SK-N-SH (cell line): ENCODE data around the gene PER1. TPM values are rescaled to one million over a fixed set of nuclear protein-coding genes. Genes with fewer than 3 reads are reported as not detected.
A peak's percentile ranks its signal among the peaks of the same experiment; 100 is the strongest.

Experiments
- CTCF ChIA-PET: fragments of 300-600, 350-600 bp; formaldehyde crosslinking; extraction: SDS; loops from one replicate; lab custom pipeline; 2021; lab: Yijun Ruan, JAX
- POLR2A ChIA-PET: fragments of 350-600 bp; sonication (Branson Sonifier 250); formaldehyde crosslinking; extraction: SDS; loops from one replicate; lab custom pipeline; 2020; ENCODE audit warnings: antibody characterized with exemption, inconsistent platforms; lab: Yijun Ruan, JAX
- DNase-seq: peaks from one replicate; pipeline ENCODE4 v3.0.0; 2012
- H2AFZ ChIP-seq: fragments of 200-600 bp; sonication (generic); 2 replicates; pipeline ENCODE4 v1.8.1; 2016; ENCODE audit warnings: antibody characterized with exemption, mild to moderate bottlenecking, low read depth
- H3F3A ChIP-seq: fragments of 200-600 bp; sonication (generic); replicated peaks from 2 replicates; pipeline ENCODE3; 2016; ENCODE audit warnings: antibody characterized with exemption, mild to moderate bottlenecking; ENCODE audit not compliant: insufficient read depth
- H3K27ac ChIP-seq, 2 experiments: fragments of 200-500 bp in 1 of 2; fragments of 200-600 bp in 1 of 2; sonication (Bioruptor generic) in 1 of 2; sonication (generic), shearing (Covaris generic) in 1 of 2; 2 replicates each; pipeline versions ENCODE4 v1.5.1 to v1.6.1; 2014 to 2016; ENCODE audit warnings: low read depth in 2 of 2, inconsistent platforms in 1 of 2, low read length in 1 of 2, mild to moderate bottlenecking in 1 of 2, mixed read lengths in 1 of 2
- H3K27me3 ChIP-seq: fragments of 200-600 bp; sonication (generic), shearing (Covaris generic); 2 replicates; pipeline ENCODE4 v1.6.1; 2016; ENCODE audit warnings: mixed run types; ENCODE audit not compliant: insufficient read depth
- H3K36me3 ChIP-seq, 2 experiments: fragments of 200-500 bp in 1 of 2; fragments of 200-600 bp in 1 of 2; sonication (Bioruptor generic) in 1 of 2; sonication (generic) in 1 of 2; replicated peaks in 1 of 2; 2 replicates each; pipeline versions ENCODE3 to v1.5.1; 2014 to 2016; ENCODE audit warnings: low read length in 1 of 2, mild to moderate bottlenecking in 1 of 2; ENCODE audit not compliant: insufficient read depth in 2 of 2, control insufficient read depth in 1 of 2
- H3K4me1 ChIP-seq, 2 experiments: fragments of 200-500 bp in 1 of 2; fragments of 200-600 bp in 1 of 2; sonication (Bioruptor generic) in 1 of 2; sonication (generic), shearing (Covaris generic) in 1 of 2; 2 replicates each; pipeline versions ENCODE4 v1.5.1 to v1.6.1; 2014 to 2016; ENCODE audit warnings: low read depth in 1 of 2, low read length in 1 of 2, mixed run types in 1 of 2; ENCODE audit not compliant: insufficient read depth in 2 of 2, control insufficient read depth in 1 of 2
- H3K4me2 ChIP-seq: fragments of 200-600 bp; sonication (generic), shearing (Covaris generic); 2 replicates; pipeline ENCODE4 v1.6.1; 2017; ENCODE audit warnings: mixed run types
- H3K4me3 ChIP-seq, 2 experiments: fragments of 200-500 bp in 1 of 2; fragments of 200-600 bp in 1 of 2; sonication (Bioruptor generic) in 1 of 2; sonication (generic), shearing (Covaris generic) in 1 of 2; 2 replicates each; pipeline versions ENCODE4 v1.5.1 to v1.8.1; 2014 to 2016; ENCODE audit warnings: low read depth in 2 of 2, inconsistent platforms in 1 of 2, low read length in 1 of 2, mild to moderate bottlenecking in 1 of 2, mixed read lengths in 1 of 2, moderate library complexity in 1 of 2
- H3K79me2 ChIP-seq: fragments of 200-600 bp; sonication (generic); 2 replicates; pipeline ENCODE4 v1.8.1; 2017; ENCODE audit warnings: mild to moderate bottlenecking; ENCODE audit not compliant: insufficient read depth
- H3K9ac ChIP-seq: fragments of 200-600 bp; sonication (generic); 2 replicates; pipeline ENCODE4 v1.6.1; 2017; ENCODE audit warnings: mixed run types
- H3K9me2 ChIP-seq: fragments of 200-600 bp; sonication (generic); 2 replicates; pipeline ENCODE4 v1.6.1; 2017; ENCODE audit warnings: mixed run types
- H3K9me3 ChIP-seq: fragments of 200-600 bp; sonication (generic); 2 replicates; pipeline ENCODE4 v1.6.1; 2017; ENCODE audit warnings: mixed run types, mild to moderate bottlenecking, moderate library complexity
- H4K20me1 ChIP-seq: fragments of 200-600 bp; sonication (generic); 2 replicates; pipeline ENCODE4 v1.6.1; 2017; ENCODE audit warnings: mild to moderate bottlenecking, mixed run types; ENCODE audit not compliant: insufficient read depth
- CHD2 ChIP-seq: fragments of 150-350 bp; IDR thresholded peaks from 2 replicates; pipeline ENCODE4 v1.6.1; 2018; ENCODE audit warnings: low read length; ENCODE audit not compliant: partially characterized antibody
- EZH2phosphoT487 ChIP-seq: fragments of 200-600 bp; sonication (generic); IDR thresholded peaks from 2 replicates; pipeline ENCODE4 v1.6.1; 2017; ENCODE audit warnings: low read depth, mixed run types, mild to moderate bottlenecking, antibody characterized with exemption, moderate library complexity, borderline replicate concordance
- FOSL2 ChIP-seq: IDR thresholded peaks from 2 replicates; pipeline ENCODE4 v1.4.0; 2012; ENCODE audit warnings: low read depth, mild to moderate bottlenecking, moderate library complexity, borderline replicate concordance
- FOXJ3 ChIP-seq: sonication (generic); formaldehyde crosslinking; IDR thresholded peaks from 2 replicates; pipeline ENCODE4 v1.5.1; 2020; ENCODE audit warnings: mild to moderate bottlenecking, missing genetic modification reagents
- GATA2 ChIP-seq: sonication (generic); formaldehyde crosslinking; IDR thresholded peaks from 2 replicates; pipeline ENCODE4 v1.5.0; 2020; ENCODE audit warnings: mild to moderate bottlenecking, missing genetic modification reagents
- JUND ChIP-seq: IDR thresholded peaks from 2 replicates; pipeline ENCODE4 v1.4.0; 2012
- RCOR1 ChIP-seq: fragments of 150-350 bp; IDR thresholded peaks from 2 replicates; pipeline ENCODE4 v1.6.1; 2017; ENCODE audit warnings: antibody characterized with exemption, low read length
- RFX5 ChIP-seq: IDR thresholded peaks from 2 replicates; pipeline ENCODE4 v1.6.1; 2012; ENCODE audit warnings: mild to moderate bottlenecking, improper control_type of control experiment, low read length
- RXRA ChIP-seq: IDR thresholded peaks from 2 replicates; pipeline ENCODE4 v1.4.0; 2012; ENCODE audit warnings: low read depth, mild to moderate bottlenecking, borderline replicate concordance
- SIN3A ChIP-seq: IDR thresholded peaks from 2 replicates; pipeline ENCODE4 v1.6.1; 2012; ENCODE audit warnings: low read depth, mild to moderate bottlenecking, low read length, moderate library complexity, borderline replicate concordance
- SMC3 ChIP-seq: IDR thresholded peaks from 2 replicates; pipeline ENCODE4 v1.6.1; 2012; ENCODE audit warnings: low read depth, low read length, improper control_type of control experiment
- TCF12 ChIP-seq: IDR thresholded peaks from 2 replicates; pipeline ENCODE4 v1.4.0; 2012
- TEAD4 ChIP-seq: IDR thresholded peaks from 2 replicates; pipeline ENCODE4 v1.4.0; 2012; ENCODE audit warnings: mild to moderate bottlenecking, borderline replicate concordance; ENCODE audit not compliant: insufficient read depth
- YY1 ChIP-seq: IDR thresholded peaks from 2 replicates; pipeline ENCODE4 v1.4.0; 2012; ENCODE audit warnings: low read depth, mild to moderate bottlenecking
- WGBS: methylation state at CpG from one replicate; pipeline ENCODE4 v1.1.6; 2017; ENCODE audit warnings: low lambda C conversion rate; 5-methylcytosine and 5-hydroxymethylcytosine counted together
- polyA plus RNA-seq, 3 experiments: library from polyadenylated mRNA; depleted of rRNA; stranded (reverse); fragments of >200 nt; gene quantifications; 2 replicates each; pipeline ENCODE4 v1.2.3, GENCODE V29; 2012
- TF ChIP-seq, protein P1 (sequence below): IDR thresholded peaks from 2 replicates; pipeline ENCODE4 v1.6.1; 2012; ENCODE audit warnings: mild to moderate bottlenecking, low read depth, low read length, moderate library complexity
- TF ChIP-seq, protein P2 (sequence below): fragments of 200-600 bp; sonication (generic); IDR thresholded peaks from 2 replicates; pipeline ENCODE4 v1.6.1; 2017; ENCODE audit warnings: antibody characterized with exemption, mild to moderate bottlenecking, moderate library complexity
- TF ChIP-seq, protein P3 (sequence below): fragments of 150-350 bp; IDR thresholded peaks from 2 replicates; pipeline ENCODE4 v1.6.1; 2016; ENCODE audit warnings: mild to moderate bottlenecking, low read depth, low read length
- TF ChIP-seq, protein P4 (sequence below): IDR thresholded peaks from 2 replicates; pipeline ENCODE4; 2012
- TF ChIP-seq, protein P5 (sequence below): IDR thresholded peaks from 2 replicates; pipeline ENCODE4 v1.4.0; 2012; ENCODE audit warnings: low read depth
- TF ChIP-seq, protein P6 (sequence below): fragments of 150-350 bp; IDR thresholded peaks from 2 replicates; pipeline ENCODE4 v1.6.1; 2017; ENCODE audit warnings: antibody characterized with exemption, low read length, low read depth, borderline replicate concordance

PER1 gene
- polyA plus RNA-seq, 1 of the 3 experiments (the other 2 are of a cell fraction), result 56.8 TPM

DNA sequence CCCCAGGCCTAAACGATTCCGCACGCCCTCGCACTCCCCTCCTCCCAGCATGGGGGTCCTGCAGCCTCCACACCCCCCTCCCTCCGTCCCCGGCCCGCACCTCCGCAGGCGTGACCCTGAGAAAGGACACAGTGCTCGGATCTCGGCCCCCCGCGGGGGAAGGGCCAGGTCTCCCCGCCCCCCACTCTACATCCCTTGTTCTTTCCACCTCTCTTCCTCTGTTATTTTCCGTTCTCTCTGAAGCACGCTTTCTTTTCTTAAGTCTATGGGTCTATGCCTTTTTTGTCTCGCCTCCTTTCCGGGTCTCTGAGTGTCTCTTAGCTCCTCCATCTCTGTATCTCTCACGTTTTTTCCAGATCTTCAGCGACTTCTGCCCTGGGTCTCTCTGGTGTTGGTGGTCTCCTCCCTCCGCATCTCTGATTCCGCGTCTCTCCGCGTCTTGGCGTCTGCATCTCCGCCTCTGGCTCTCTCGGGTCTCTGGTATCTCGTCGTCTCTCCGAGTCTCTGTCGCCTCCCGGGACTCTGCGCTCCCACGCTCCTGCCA lies 26.2 kb downstream of the PER1 start (continued):
- TF ChIP-seq, protein P1, sequence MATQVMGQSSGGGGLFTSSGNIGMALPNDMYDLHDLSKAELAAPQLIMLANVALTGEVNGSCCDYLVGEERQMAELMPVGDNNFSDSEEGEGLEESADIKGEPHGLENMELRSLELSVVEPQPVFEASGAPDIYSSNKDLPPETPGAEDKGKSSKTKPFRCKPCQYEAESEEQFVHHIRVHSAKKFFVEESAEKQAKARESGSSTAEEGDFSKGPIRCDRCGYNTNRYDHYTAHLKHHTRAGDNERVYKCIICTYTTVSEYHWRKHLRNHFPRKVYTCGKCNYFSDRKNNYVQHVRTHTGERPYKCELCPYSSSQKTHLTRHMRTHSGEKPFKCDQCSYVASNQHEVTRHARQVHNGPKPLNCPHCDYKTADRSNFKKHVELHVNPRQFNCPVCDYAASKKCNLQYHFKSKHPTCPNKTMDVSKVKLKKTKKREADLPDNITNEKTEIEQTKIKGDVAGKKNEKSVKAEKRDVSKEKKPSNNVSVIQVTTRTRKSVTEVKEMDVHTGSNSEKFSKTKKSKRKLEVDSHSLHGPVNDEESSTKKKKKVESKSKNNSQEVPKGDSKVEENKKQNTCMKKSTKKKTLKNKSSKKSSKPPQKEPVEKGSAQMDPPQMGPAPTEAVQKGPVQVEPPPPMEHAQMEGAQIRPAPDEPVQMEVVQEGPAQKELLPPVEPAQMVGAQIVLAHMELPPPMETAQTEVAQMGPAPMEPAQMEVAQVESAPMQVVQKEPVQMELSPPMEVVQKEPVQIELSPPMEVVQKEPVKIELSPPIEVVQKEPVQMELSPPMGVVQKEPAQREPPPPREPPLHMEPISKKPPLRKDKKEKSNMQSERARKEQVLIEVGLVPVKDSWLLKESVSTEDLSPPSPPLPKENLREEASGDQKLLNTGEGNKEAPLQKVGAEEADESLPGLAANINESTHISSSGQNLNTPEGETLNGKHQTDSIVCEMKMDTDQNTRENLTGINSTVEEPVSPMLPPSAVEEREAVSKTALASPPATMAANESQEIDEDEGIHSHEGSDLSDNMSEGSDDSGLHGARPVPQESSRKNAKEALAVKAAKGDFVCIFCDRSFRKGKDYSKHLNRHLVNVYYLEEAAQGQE, result no peak
- TF ChIP-seq, protein P2, sequence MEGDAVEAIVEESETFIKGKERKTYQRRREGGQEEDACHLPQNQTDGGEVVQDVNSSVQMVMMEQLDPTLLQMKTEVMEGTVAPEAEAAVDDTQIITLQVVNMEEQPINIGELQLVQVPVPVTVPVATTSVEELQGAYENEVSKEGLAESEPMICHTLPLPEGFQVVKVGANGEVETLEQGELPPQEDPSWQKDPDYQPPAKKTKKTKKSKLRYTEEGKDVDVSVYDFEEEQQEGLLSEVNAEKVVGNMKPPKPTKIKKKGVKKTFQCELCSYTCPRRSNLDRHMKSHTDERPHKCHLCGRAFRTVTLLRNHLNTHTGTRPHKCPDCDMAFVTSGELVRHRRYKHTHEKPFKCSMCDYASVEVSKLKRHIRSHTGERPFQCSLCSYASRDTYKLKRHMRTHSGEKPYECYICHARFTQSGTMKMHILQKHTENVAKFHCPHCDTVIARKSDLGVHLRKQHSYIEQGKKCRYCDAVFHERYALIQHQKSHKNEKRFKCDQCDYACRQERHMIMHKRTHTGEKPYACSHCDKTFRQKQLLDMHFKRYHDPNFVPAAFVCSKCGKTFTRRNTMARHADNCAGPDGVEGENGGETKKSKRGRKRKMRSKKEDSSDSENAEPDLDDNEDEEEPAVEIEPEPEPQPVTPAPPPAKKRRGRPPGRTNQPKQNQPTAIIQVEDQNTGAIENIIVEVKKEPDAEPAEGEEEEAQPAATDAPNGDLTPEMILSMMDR, result no peak
- TF ChIP-seq RCOR1, result no peak

DNA sequence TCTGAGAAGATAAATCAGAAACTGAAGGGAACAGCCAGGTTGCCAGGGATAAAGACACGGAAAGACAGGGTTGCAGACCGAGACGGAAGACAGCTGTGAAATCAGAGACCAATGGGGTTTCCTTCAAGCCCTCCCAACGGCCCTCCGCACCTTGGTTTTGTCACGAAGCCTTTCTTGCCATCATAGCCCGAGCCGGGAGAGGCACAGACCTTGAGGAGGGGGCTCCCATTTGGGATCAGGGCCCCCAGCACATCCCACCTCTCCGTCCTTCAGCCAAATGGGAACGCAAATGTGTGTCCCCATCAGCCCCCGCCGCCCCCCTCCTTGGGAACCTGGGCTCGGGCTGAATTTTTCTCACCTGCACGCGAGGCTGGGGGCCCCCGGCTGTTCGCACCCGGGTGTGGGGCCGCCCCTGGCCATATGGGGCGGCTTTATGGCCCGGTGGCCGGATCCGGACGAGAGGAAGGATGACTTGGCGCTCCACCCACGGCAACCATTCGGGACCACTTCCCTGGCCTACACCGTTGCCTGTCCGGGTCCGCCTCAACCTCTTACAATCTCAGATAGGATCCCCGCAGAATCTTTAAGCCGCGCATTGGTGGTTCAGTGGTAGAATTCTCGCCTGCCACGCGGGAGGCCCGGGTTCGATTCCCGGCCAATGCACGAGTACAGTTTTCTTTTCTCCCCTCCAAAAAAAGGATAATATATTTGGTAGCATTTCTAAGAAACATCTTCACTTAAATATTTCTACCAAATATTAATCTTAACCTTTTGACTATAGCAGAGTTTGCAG lies 26.9 kb downstream of the PER1 start:
- H3K4me2 ChIP-seq, result peak overlapping the region; percentile 97
- no peaks in the 10 kb centered on the region for H3K36me3 ChIP-seq
- H3K27ac ChIP-seq, result peak overlapping the region; percentile 17 to 54; a peak in 2 of 4 replicates
- peak overlapping the region; percentile 62 for H3K9ac ChIP-seq
- peak overlapping the region; percentile 53 to 81 for H3K4me3 ChIP-seq
- H3K9me3 ChIP-seq, result no peaks in the 10 kb centered on the region
- peaks cover 29% of the 10 kb centered on the region for H3F3A ChIP-seq
- 6% methylated on average over 30 of the region's 40 CpGs for WGBS
- H3K27me3 ChIP-seq, result no peaks in the 10 kb centered on the region; the same call in 1 of the 2 replicates
- no peaks in the 10 kb centered on the region for H3K79me2 ChIP-seq
- ChIA-PET CTCF (interaction anchor here (1.1 to 4.9 kb wide), 9 partner anchors 13 to 98 kb away, joined by 3 to 50 read pairs (median 6); no protein-coding TSS in a partner anchor), POLR2A (interaction anchor here (1.3 to 1.4 kb wide), 2 partner anchors 31 to 48 kb away, joined by 5 to 9 read pairs; no protein-coding TSS in a partner anchor)
- peaks cover 5% of the 10 kb centered on the region; the same call in 1 of the 2 replicates for H4K20me1 ChIP-seq
- peak; percentile 88 for DNase-seq
- peaks cover 0 to 32% of the 10 kb centered on the region in 2 experiments; a peak in 1 of 4 replicates for H3K4me1 ChIP-seq
- peak overlapping the region; percentile 97; the same call in 1 of the 2 replicates for H2AFZ ChIP-seq
- H3K9me2 ChIP-seq, result no peaks in the 10 kb centered on the region
- TF ChIP-seq CHD2, result no peak
- peak; percentile 69 for TF ChIP-seq FOSL2
- no peak for TF ChIP-seq RCOR1
- no peak for TF ChIP-seq GATA2
- TF ChIP-seq RFX5, result no peak
- no peak for TF ChIP-seq JUND
- no peak for TF ChIP-seq EZH2phosphoT487
- TF ChIP-seq TEAD4, result peak; percentile 96
- no peak for TF ChIP-seq FOXJ3
- 0 out of 2 replicates have a peak, but pooled peaks have one; percentile 13 for TF ChIP-seq TCF12
- TF ChIP-seq SMC3, result no peak
- TF ChIP-seq, protein P3, sequence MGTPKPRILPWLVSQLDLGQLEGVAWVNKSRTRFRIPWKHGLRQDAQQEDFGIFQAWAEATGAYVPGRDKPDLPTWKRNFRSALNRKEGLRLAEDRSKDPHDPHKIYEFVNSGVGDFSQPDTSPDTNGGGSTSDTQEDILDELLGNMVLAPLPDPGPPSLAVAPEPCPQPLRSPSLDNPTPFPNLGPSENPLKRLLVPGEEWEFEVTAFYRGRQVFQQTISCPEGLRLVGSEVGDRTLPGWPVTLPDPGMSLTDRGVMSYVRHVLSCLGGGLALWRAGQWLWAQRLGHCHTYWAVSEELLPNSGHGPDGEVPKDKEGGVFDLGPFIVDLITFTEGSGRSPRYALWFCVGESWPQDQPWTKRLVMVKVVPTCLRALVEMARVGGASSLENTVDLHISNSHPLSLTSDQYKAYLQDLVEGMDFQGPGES, result no peak
- TF ChIP-seq RXRA, result no peak
- TF ChIP-seq SIN3A, result 0 out of 2 replicates have a peak, but pooled peaks have one; percentile 31
- TF ChIP-seq, protein P4, sequence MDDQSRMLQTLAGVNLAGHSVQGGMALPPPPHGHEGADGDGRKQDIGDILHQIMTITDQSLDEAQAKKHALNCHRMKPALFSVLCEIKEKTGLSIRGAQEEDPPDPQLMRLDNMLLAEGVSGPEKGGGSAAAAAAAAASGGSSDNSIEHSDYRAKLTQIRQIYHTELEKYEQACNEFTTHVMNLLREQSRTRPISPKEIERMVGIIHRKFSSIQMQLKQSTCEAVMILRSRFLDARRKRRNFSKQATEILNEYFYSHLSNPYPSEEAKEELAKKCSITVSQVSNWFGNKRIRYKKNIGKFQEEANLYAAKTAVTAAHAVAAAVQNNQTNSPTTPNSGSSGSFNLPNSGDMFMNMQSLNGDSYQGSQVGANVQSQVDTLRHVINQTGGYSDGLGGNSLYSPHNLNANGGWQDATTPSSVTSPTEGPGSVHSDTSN, result no peak
- no peak for TF ChIP-seq YY1
- TF ChIP-seq, protein P5, sequence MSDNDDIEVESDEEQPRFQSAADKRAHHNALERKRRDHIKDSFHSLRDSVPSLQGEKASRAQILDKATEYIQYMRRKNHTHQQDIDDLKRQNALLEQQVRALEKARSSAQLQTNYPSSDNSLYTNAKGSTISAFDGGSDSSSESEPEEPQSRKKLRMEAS, result peak; percentile 52
- TF ChIP-seq, protein P6, sequence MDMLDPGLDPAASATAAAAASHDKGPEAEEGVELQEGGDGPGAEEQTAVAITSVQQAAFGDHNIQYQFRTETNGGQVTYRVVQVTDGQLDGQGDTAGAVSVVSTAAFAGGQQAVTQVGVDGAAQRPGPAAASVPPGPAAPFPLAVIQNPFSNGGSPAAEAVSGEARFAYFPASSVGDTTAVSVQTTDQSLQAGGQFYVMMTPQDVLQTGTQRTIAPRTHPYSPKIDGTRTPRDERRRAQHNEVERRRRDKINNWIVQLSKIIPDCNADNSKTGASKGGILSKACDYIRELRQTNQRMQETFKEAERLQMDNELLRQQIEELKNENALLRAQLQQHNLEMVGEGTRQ, result no peak
